Smooth muscle cell (in vitro differentiated cells): ENCODE results near the gene CTPS2. TPM values are rescaled to one million over a fixed set of nuclear protein-coding genes. Genes with fewer than 3 reads are reported as not detected.
"Not testable (repeated sequence)": the region's sequence is repeated elsewhere in the genome, so short reads cannot be mapped to it uniquely, and the experiment has no call there.

ENCODE experiments used
- DNase-seq: peaks from one replicate; lab custom pipeline; 2025; ENCODE audit not compliant: unreplicated experiment; lab: John Stamatoyannopoulos, UW
- H2AFZ ChIP-seq: fragments of 200-600 bp; sonication (generic); 2 replicates; pipeline ENCODE4 v1.6.0; 2016; ENCODE audit warnings: antibody characterized with exemption, low read depth, mild to moderate bottlenecking
- H3F3A ChIP-seq: fragments of 200-600 bp; sonication (generic); 2 replicates; pipeline ENCODE4 v1.6.0; 2017; ENCODE audit warnings: antibody characterized with exemption, low read depth
- H3K27ac ChIP-seq: fragments of 200-600 bp; sonication (generic); 2 replicates; pipeline ENCODE4 v1.5.1; 2016; ENCODE audit warnings: low read depth, mild to moderate bottlenecking
- H3K27me3 ChIP-seq: fragments of 200-600 bp; sonication (generic); 2 replicates; pipeline ENCODE4 v1.6.1; 2016; ENCODE audit warnings: low read depth, mild to moderate bottlenecking
- H3K36me3 ChIP-seq: fragments of 200-600 bp; sonication (generic); 2 replicates; pipeline ENCODE4 v1.5.1; 2016; ENCODE audit warnings: low read depth
- H3K4me1 ChIP-seq: fragments of 200-600 bp; sonication (generic); 2 replicates; pipeline ENCODE4 v1.5.1; 2016; ENCODE audit warnings: low read depth
- H3K4me2 ChIP-seq: fragments of 200-600 bp; sonication (generic); 2 replicates; pipeline ENCODE4 v1.6.0; 2016; ENCODE audit warnings: mild to moderate bottlenecking
- H3K4me3 ChIP-seq: fragments of 200-600 bp; sonication (generic); 2 replicates; pipeline ENCODE4 v1.5.1; 2016; ENCODE audit warnings: mild to moderate bottlenecking
- H3K79me2 ChIP-seq: fragments of 200-600 bp; sonication (generic); 2 replicates; pipeline ENCODE4 v1.6.0; 2016; ENCODE audit warnings: low read depth, mild to moderate bottlenecking
- H3K9ac ChIP-seq: fragments of 200-600 bp; sonication (generic); 2 replicates; pipeline ENCODE4 v1.6.0; 2016; ENCODE audit warnings: low read depth
- H3K9me3 ChIP-seq: fragments of 200-600 bp; sonication (generic); replicated peaks from 2 replicates; pipeline ENCODE4 v1.5.1; 2016; ENCODE audit warnings: low read depth
- H4K20me1 ChIP-seq: fragments of 200-600 bp; sonication (generic); 2 replicates; pipeline ENCODE4 v1.6.0; 2016; ENCODE audit warnings: low read depth
- CTCF ChIP-seq: fragments of 200-600 bp; sonication (generic); IDR thresholded peaks from 2 replicates; pipeline ENCODE4 v1.5.1; 2017; ENCODE audit warnings: borderline replicate concordance, mild to moderate bottlenecking, antibody characterized with exemption; ENCODE audit not compliant: insufficient read depth, poor library complexity, severe bottlenecking
- WGBS: methylation state at CpG from one replicate; pipeline ENCODE4 v1.1.7; 2016; ENCODE audit warnings: low lambda C conversion rate; 5-methylcytosine and 5-hydroxymethylcytosine counted together
- polyA plus RNA-seq: library from polyadenylated mRNA; unstranded; fragments of >200 nt; fragmentation: Nextera tagmentation; extraction: Ambion mirVana; gene quantifications from 2 replicates; pipeline ENCODE4 v1.2.1, GENCODE V29; 2016
- total RNA-seq: library from RNA; depleted of rRNA; stranded (reverse); fragments of >200 nt; gene quantifications from 2 replicates; pipeline ENCODE4 v1.2.3, GENCODE V29; 2014

CTPS2 gene
- total and polyA plus RNA-seq, 2 experiments from 2014 or later: 19.4 to 37.1 TPM

GRCh38 chrX:16730450-16730849 lies 18.0 kb upstream of the CTPS2 start:
- H3K9ac ChIP-seq: no peak overlapping the region
- no peak for DNase-seq
- peaks cover 4% of the 10 kb centered on the region for H3K36me3 ChIP-seq
- H3K4me3 ChIP-seq: no peak overlapping the region
- no peaks in the 10 kb centered on the region for H3K27me3 ChIP-seq
- H3K4me2 ChIP-seq: no peak overlapping the region
- no peaks in the 10 kb centered on the region for H3K4me1 ChIP-seq
- H3K27ac ChIP-seq: no peak overlapping the region
- no peaks in the 10 kb centered on the region for H3F3A ChIP-seq
- peaks cover 87% of the 10 kb centered on the region for H3K79me2 ChIP-seq
- 97% methylated on average over 1 of the region's 1 CpG for WGBS
- no peaks in the 10 kb centered on the region for H3K9me3 ChIP-seq
- no peak overlapping the region for H2AFZ ChIP-seq
- no peak for TF ChIP-seq CTCF
- peaks cover 94% of the 10 kb centered on the region for H4K20me1 ChIP-seq

- Histone ChIP-seq H3K4me3 (no peak overlapping the region), H3K4me1 (no peaks in the 10 kb centered on the region), H3K9me3 (no peaks in the 10 kb centered on the region), H2AFZ (no peak overlapping the region), H3K4me2 (no peak overlapping the region), H3K9ac (no peak overlapping the region), H3F3A (no peaks in the 10 kb centered on the region), H3K36me3 (peaks cover 3% of the 10 kb centered on the region), H3K27me3 (no peaks in the 10 kb centered on the region), H4K20me1 (peaks cover 97% of the 10 kb centered on the region), H3K79me2 (peaks cover 99% of the 10 kb centered on the region), H3K27ac (no peak overlapping the region)
- no peak for DNase-seq
- no peak for TF ChIP-seq CTCF
These were observed 15.2 kb upstream of the CTPS2 start for GRCh38 chrX:16727637-16728036.

GRCh38 chrX:16726347-16726988 lies 14.0 kb upstream of the CTPS2 start:
- DNase-seq, H3K4me2 ChIP-seq, H3F3A ChIP-seq, H3K4me1 ChIP-seq, H3K36me3 ChIP-seq, H2AFZ ChIP-seq, H3K27me3 ChIP-seq, H3K27ac ChIP-seq, H3K9me3 ChIP-seq, H3K9ac ChIP-seq: not testable (repeated sequence)
- peak overlapping the region; percentile 15 for H3K4me3 ChIP-seq
- H4K20me1 ChIP-seq: peaks cover 97% of the 10 kb centered on the region
- peaks cover 100% of the 10 kb centered on the region for H3K79me2 ChIP-seq
- 98% methylated on average over 5 of the region's 5 CpGs for WGBS

- no peak for DNase-seq
- over 99% methylated on average over 7 of the region's 7 CpGs for WGBS
- peaks cover 8% of the 10 kb centered on the region for H3F3A ChIP-seq
- H3K79me2 ChIP-seq: peaks cover 100% of the 10 kb centered on the region
- no peaks in the 10 kb centered on the region for H3K9me3 ChIP-seq
- H3K4me1 ChIP-seq: peaks cover 6% of the 10 kb centered on the region
- no peak overlapping the region for H3K9ac ChIP-seq
- no peak overlapping the region for H3K4me2 ChIP-seq
- H2AFZ ChIP-seq: no peak overlapping the region
- H4K20me1 ChIP-seq: peaks cover 97% of the 10 kb centered on the region
- no peak overlapping the region for H3K4me3 ChIP-seq
- no peak for TF ChIP-seq CTCF
- no peak overlapping the region for H3K27ac ChIP-seq
- peaks cover 3% of the 10 kb centered on the region for H3K36me3 ChIP-seq
- H3K27me3 ChIP-seq: no peaks in the 10 kb centered on the region
These were observed 12.6 kb upstream of the CTPS2 start for GRCh38 chrX:16725072-16725471.
